ENCODE data around the gene GUK1.

DNA sequence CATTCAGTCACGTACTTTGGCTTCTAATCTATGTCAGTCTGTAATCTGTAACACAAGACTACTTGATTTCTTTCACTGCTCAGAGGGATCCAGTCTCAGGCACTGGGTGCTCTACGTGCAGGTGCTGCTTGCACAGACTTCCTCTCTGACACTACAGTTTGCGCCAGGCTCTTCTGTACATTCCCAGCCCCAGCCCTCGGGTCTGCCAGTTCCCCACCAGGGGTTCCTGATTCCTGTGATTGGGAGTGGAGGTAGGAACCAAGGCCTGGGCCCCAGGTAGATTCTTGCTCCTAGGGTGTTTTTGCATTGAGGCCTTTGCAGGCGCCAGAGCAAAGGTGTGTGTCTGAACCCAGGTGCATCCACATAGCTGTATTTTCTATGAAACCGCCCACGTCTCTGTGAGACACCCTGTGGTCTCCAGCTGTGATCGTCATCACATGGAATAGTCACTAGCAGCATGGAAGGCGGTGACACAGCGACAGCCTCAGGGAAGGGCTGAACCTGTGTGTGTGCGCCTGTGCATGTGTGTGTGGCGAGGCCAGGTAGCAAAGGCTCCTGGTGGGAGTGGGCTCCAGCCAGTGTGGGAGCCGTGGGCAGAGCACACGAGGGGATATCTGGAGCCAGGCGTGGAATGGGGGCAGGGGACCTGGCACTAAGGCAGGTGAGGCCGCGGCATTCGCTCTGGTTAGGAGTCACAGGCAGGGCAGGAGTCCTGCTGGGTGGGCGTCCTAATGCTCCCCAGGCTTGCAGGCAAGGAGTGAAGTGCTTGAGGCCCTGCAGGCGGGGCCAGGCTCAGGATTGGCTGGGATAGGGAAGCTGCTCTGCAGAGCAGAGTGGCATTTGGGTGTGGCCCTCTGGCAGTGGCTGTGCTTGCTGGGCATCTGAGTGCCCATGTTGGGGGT, 14.8 kb downstream of the GUK1 start:
- TF ChIP-seq CTCF (IDR thresholded peaks at IDR 0.05; ENCODE audit: low read depth, low read length) (no peak), POLR2A (IDR thresholded peaks at IDR 0.05; ENCODE audit: extremely low read depth, insufficient read length) (no peak), MAX (IDR thresholded peaks at IDR 0.05; ENCODE audit: low read depth, low read length) (no peak)
